TTC549 (cell line): ENCODE results near the gene ZNF732.
"Not testable (repeated sequence)": the region's sequence is repeated elsewhere in the genome, so short reads cannot be mapped to it uniquely, and the experiment has no call there.

Experiments
- FAIRE-seq: peaks from 2 replicates; lab custom pipeline; 2012; peaks lifted over from hg19 to GRCh38; lab: Jason Lieb, UNC

ZNF732 gene

DNA sequence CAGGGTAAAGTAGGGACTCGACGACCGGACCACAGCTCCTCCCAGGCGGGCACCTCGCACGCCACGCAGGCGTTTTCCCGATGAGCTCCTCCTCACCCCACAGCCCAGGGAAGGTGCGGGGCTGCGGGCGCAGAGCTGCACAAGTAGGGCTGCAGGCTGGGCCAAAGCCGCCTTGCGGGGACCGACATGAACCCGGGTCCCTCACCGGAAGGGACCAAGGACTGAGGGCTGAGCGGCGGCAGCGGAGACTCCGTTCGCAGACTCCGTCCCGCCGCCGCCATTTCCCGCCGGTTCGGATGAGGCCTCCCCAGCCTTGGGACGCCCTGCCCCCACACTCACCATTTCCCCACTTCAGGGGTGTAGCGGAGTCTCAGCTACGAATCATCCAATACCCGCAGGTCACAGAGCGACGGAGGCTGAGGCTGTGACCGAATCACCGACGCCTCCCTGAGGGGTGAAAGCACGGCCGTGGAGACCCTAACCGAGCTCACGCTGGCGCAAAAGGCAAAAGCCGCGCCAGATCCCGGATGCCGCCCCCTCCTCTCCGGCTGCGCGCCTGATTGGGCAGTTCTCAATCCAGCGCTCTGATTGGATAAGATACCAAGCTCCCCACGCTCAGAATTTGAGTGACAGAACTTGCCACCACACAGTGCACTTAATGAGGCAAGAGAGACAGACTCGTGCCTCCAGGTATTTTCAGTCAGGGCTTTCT is at the start of gene ZNF732:
Gene ZNF732 (minus strand): TSS at position 506 of the 712 bp plus-strand sequence. CDS start 164 bp downstream, at position 342.
- FAIRE-seq: no peak

DNA sequence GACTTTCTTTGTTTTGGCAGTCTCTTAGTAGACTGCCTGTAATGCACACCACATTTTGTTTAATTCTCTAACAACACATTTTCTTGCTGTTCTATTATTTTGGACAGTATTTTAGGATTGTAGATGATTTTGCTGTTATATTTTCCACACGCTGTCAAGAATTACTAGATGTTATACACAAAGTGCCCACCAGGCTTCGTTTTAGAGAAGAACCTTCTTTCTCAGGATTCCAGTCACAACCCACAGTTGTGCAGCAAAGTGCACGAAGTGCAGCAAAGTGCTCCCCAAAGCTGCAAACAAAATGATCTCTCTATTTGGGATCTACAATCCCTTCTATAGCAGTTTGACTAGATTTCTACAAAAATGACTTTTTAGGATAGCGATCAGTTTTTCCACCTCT is 34.7 kb upstream of the ZNF732 start:
- FAIRE-seq: no peak

DNA sequence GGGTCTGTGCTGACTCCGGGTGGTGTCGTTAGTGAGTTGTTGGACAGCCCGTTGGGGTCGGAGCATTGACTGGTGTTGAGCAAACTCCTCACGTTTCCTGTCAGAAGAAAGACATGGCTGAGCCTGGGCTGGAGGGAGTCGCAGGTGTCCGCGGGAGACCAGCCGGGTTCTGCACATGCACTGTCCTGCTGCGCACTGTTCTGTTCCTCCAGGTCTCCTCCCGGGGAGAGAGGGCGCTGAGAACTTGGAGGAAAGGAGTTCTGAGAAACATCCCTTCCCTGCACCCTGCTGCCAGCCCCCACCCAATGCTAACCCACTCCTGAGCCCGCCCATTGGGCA is 33.5 kb upstream of the ZNF732 start:
- FAIRE-seq: no peak

DNA sequence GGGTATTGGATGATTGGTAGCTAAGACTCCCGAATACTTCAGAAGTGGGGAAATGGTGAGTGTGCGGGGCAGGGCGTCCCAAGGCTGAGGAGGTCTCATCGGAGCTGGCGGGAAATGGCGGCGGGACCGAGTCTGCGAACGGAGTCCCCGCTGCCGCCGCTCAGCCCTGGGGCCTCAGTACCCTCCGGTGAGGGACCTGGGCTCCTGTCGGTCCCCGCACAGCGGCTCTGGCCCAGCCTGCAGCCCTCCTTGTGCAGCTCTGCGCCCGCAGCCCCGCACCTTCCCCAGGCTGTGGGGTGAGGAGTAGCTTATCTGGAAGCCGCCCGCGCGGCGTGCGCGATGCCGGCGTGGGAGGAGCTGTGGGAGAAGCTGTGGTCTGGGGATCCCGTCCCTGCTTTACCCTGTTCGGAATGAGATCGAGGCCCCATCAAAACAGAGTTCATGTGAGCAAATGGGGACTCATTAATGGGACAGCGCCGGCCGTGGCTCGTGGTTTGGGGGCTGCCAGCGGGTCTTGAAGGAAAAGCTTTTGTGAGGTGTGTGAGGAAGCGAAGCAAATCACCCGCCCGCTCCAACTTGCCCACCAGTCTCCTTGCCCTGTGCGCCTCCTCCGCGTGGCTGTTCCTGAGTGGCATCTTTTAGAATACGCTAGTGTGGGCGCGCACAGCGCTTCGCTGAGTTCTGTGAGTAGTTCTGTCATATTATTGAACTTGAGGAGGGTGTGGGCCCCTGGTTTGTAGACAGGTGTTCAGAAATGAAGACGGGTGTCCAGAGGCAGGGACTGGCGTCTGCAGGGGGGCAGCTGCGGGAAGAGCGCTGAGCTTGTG is 32.9 kb upstream of the ZNF732 start:
- no peak for FAIRE-seq

DNA sequence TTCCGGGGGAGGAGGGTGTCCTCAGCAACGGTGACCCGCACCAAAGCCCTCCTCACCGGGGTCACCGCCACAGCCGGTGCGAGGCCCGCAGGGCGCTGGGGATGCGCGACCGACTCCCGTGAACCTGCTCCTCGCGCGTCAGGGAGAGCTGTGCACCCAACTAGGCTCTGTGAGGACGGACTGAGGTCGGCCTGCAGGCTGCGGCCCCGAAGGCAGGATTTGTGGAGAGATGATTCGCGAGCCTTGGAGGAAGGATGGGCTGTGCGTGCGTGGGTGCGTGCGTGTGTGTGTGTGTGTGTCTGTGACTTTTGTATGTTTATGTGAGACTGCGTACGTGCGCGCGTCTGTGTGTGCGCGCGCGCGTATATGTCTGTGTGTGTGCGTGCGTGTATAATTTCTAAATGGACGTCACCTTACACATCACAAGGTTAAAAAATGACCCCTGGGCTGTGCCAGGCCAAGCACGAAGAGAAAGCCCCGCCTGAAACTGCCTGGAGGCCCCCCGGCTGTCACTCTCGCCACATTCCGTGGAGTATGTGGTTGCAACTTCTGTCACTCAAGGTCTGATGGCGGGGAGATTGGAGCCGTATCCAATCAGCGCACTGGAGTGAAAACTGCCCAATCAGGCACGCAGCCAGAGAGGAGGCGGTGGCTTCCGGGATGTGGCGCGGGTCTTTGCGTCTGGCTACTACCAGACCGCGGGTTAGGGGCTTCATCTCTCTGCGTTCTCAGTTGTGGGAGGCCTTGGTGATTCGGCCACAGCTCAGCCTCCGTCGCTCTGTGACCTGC is 32.1 kb upstream of the ZNF732 start, which contains the start of gene ZNF141:
Gene ZNF141 (plus strand): TSS at position 672 of the 789 bp plus-strand sequence. CDS start 170 bp downstream, outside the sequence.
- FAIRE-seq: peak; percentile 90

DNA sequence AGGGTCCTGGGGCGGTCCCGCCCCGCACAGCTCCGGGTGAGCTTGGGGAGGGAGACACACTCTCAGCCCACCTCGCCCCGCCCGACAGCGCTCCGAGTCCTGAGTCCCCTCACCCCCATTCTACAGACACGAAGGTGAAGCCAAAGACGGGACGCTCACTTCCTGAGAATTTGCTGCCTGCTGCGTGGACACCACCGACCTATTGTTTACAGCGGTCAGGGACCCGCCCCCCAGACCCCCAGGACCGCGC is 31.5 kb upstream of the ZNF732 start:
- no peak for FAIRE-seq

DNA sequence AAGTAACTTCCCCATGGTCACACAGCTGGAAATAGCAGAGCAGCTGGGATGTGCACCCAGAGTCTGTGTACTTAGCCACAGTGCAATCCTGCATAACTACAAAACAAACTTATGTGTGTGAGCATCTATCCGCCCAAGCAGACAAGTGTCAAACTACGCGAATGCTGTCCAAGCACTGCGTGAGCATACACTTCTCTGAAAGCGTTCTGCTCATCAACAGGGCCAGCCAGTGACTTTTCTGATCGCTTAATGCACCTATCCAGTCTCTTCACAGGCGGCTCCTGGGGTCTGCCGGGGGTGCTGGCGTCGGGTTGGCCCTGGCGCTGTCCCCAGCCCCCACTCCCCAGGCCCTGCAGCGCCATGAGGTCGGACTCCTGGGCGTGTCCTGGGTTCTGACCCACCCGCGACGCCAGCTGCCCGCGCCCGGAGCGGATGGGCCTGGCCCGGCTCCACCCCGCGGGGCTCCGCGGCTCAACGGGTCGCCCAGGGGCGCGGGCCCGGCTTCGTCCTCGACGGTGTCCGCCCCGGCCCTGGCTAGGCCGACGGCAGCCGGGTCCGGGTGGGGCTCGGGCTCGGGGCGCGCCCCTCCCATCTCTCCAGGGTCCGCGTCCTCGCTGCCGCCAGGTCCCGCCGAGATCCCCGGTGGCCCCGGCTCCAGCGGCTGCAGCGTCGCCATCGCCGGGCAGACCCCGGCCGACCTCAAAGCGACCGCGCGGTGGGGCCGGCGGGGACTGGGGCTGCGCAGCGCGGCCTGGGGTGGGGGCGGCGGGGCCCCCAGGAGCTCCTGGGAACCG is 31.0 kb upstream of the ZNF732 start:
- no peak for FAIRE-seq

DNA sequence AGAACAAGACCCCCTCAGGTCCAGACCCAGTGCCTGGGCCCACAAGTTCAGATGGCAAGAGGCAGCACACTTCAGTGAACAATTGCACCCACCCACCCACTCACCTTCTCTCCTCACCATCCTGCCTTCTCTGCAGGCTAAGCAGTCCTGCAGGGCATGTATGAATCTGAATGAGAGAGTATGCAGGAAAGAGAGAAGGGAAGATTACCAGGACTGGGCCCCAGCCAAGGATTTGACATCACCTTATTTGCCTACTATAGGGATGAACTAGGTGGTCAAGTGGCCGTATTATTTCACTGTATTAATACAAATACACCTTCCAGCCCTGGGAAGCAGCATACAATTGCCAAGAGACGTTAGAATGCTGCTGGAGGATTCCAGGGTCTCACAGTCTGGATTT is 30.2 kb upstream of the ZNF732 start:
- FAIRE-seq: no peak

DNA sequence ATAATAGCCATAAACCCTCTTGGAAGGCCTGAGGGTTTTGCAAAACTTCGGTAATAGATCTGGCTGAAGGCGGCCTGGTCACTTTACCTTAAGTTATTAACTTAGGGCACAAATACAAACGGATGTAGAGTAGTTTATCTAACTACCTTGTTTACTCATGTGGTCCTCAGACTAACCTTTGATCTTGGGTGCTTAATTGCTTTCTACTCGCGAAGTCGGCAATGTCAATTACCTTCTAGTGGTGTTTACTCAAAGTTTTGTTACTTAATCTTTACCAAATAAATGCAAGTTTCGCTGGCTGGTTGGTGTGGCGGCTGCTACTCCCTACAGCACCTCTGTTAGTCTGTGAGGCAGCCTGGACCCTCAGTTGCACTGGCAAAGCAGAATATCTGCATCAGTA is 23.5 kb upstream of the ZNF732 start:
- no peak for FAIRE-seq

DNA sequence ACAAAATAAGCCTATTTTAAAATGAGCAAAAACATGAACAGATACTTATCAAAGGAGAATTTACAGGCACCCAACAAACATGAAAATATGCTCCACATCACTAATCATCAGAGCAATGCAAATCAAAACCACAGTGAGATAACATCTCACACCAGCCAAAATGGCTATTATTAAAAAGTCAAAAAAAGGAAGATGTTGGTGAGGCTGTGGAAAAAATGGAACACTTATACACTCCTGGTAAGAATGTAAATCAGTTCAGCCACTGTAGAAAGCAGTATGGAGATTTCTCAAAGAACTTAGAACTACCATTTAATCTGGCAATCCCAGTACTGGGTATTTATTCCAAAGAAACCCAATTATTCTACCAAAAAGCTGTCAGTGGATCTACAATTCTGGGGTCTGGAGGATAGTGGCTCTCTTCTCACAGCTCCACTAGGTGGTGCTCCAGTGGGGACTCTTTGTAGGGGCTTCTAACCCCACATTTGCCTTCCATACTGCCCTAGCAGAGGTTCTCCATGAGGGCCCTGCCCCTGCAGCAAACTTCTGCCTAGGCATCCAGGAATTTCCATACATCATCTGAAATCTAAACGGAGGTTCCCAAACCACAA is 9.1 kb upstream of the ZNF732 start:
- no peak for FAIRE-seq

DNA sequence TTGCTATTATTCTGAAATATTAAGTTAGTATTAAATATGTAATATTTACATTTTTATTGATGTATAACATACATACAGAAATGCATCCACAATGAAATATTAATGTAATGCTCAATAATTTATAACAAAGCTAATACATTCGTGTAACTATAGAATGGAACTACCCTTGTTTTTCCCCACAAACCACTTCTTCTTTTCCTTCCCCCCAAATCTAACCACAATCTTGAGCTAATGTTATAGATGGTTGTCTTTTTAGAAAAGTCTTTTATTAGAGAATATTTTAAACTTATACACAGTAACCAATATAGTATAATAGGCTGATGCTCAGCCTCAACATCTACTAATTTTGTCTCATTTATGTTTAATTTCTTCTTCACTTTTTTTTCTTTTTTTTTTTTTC is 4.5 kb upstream of the ZNF732 start:
- FAIRE-seq: no peak

DNA sequence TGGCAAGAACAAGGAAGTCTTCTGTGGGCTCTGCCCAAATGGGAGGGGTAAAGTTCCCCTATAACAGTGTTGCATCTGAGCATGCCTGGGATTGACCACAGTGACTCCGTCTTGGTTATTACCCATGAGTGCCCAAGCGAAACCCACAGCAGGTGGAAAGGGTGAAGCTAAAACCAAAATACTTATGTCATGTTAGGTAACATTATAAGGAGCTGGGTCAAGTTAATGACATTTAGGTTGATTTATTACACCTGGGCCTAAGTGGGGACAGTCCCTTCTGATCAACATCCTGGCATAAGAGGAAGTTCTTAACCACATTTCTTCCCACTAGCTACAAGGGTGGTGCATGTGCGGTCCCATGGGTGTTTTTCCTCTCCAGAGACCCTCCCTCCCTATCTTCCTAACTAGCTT is 1.3 kb upstream of the ZNF732 start:
- FAIRE-seq: no peak

DNA sequence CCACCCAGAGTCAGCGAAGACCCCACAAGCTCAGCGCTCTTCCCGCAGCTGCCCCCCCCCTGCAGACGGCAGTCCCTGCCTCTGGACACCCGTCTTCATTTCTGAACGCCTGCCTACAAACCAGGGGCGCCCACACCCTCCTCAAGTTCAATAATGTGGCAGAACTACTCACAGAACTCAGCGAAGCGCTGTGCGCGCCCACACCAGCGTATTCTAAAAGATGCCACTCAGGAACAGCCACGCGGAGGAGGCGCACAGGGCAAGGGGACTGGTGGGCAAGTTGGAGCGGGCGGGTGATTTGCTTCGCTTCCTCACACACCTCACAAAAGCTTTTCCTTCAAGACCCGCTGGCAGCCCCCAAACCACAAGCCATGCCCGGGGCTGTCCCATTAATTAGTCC is 758 bp downstream of the ZNF732 start:
- FAIRE-seq: not testable (repeated sequence)

DNA sequence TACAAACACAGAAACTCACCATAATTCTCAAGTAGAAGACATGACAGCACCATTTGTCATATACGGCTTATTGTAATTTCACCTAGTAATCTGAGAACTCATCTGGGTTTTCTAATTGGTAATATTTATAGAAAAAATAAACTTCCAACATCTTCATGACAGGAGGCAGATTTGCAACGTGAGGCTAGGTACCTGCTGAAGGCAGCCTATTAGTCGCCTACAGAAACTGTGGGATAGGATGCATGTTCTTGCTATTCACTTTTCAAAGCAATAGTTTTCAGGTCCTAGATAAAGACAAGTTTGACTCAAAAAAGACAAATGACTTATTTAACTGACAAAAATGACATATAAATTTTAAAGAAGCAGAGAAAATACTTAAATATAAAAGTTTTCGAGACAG is 2.9 kb downstream of the ZNF732 start:
- no peak for FAIRE-seq

DNA sequence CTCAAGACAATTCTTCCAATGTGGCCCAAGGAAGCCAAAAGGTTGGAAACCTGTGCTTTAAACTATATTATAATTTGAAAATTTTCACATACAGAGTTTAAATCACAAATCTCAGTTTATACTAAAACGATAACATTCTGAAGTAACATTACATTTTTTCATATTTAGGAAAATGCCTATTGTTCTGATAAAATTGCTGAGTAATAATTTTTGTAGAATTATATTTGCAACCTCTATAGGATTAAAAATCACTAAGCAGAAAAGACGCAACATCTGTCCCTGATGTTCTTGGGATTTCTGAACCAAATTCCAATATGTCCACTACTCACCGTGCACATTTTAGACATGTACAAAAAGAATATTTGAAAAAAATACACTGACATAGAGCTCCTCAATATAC is 10.5 kb downstream of the ZNF732 start:
- FAIRE-seq: no peak

DNA sequence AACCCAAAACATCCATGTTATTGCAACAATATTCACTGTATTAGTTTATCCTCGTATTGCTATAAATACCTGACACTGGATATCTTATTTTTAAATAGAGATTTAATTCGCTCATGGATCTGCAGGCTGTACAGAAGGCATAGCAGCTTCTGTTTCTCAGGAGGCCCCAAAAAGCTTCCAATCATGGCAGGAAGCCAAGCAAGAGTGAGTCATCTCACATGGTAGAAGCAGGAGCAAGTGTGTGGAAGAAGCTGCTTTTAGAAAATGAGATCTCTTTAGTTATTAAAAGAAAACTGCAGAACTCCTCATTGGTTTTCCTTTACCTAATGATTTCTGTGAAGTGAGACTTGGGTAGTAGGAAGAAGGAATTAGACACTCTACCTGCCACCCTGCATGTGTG is 16.4 kb downstream of the ZNF732 start:
- no peak for FAIRE-seq

DNA sequence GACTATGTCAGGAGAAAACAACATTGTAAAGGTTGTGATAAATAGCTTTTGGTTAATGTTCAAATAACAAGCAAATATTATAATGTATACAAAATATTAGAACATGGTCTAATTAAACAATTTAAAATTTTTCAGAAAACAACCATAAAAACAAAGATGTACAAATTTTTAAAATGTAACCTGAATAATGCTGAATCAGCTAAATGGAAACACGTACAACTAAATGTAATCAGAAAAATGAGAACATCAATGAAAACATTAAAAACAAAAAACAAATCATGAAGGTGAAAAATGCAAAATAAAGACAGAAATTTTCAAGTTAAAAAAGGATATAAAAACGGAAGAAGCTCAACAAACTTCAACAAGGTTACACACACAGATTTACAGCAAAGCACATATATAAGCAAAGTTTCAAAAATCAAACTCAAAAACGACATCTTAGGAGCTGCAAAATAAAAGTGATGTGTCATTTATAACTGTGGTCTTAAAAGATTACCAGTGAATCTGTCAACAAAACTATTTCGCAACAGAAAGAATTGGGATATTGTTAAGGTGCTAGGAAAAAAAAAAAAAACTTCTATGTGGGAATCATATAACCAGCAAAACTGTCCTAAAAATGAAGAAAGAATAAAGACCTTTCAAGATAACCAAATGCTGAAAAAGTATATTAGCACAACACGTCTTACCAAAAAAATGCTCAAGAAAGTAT is 31.8 kb downstream of the ZNF732 start:
- FAIRE-seq: peak; percentile 38

DNA sequence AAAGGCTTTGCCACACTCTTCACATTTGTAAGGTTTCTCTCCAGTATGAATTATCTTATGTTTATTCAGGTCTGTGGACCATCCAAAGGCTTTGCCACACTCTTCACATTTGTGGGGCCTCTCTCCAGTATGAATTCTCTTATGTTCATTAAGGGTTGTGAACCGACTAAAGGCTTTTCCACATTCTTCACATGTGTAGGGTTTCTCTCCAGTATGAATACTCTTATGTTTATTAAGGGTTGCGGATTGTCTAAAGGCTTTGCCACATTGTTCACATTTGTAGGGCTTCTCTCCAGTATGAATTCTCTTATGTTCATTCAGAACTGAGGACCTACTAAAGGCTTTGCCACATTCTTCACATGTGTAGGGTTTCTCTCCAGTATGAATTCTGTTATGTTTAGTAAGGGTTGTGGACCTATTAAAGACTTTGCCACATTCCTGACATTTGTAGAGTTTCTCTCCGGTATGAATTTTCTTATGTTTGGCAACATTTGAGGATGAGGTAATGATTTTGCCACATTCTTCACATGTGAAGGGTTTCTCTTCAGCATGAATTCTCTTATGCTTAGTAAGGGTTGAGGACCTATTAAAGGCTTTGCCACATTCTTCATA is 33.7 kb downstream of the ZNF732 start:
- no peak for FAIRE-seq

DNA sequence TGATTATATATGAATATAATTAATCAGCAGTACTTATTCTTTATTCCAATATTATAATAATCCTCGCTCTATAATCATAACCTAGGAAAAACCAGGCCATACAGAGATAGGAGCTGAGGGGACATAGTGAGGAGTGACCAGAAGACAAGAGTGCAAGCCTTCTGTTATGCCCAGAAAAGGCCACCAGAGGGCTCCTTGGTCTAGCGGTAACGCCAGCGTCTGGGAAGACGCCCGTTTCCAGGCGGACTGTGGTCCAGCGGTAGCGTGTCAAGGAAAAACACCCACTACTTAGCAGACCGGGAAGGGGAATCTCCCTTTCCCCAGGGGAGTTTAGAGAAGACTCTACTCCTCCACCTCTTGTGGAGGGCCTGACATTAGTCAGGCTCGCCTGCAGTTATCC is 46.0 kb downstream of the ZNF732 start:
- not testable (repeated sequence) for FAIRE-seq

DNA sequence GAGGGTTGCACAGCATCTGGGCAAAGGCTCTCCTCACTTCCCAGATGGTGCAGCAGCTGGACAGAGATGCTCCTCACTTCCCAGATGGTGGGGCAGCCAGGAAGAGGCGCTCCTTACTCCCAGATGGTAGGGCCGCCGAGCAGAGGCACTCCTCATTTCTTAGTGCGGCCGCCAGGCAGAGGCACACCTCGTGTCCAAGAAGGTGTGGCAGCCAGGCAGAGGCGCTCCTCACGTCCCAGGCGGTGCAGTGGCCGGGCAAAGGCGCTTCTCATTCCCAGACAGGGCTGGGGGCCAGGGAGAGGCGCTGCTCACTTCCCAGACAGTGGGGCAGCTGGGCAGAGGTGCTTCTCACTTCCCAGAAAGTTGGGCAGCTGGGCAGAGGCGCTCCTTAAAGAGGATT is 48.8 kb downstream of the ZNF732 start:
- FAIRE-seq: no peak
